ENCODE results near the gene SAMD10. TPM values are rescaled to one million over a fixed set of nuclear protein-coding genes. Genes with fewer than 3 reads are reported as not detected.

The SAMD10 gene
- total and polyA plus RNA-seq, 4 donors: 0.74 to 3.4 (median 2.1) TPM

DNA sequence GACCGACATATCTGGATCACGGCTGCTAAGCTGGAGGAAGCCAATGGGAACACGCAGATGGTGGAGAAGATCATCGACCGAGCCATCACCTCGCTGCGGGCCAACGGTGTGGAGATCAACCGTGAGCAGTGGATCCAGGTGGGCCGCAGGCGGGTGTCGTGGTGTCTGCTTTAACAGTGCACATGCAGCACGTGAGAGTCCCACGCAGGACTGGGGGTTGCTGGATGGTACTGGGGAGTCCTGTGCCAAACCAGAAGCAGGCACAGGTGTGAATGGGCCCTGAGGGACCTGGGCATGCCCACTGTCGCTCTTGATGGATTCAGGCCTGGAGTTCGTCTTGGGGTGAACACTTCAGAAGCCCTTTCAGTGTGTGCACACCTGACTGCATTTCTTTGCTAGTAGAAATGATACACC lies 31.9 kb upstream of the SAMD10 start:
- Histone ChIP-seq H3K27ac (ENCODE audit: low read depth in 1 of 2, low read length in 2 of 2) (no peak overlapping the region), H3K4me3 (ENCODE audit: low read depth in 1 of 3, low read length in 3 of 3) (no peak overlapping the region)

DNA sequence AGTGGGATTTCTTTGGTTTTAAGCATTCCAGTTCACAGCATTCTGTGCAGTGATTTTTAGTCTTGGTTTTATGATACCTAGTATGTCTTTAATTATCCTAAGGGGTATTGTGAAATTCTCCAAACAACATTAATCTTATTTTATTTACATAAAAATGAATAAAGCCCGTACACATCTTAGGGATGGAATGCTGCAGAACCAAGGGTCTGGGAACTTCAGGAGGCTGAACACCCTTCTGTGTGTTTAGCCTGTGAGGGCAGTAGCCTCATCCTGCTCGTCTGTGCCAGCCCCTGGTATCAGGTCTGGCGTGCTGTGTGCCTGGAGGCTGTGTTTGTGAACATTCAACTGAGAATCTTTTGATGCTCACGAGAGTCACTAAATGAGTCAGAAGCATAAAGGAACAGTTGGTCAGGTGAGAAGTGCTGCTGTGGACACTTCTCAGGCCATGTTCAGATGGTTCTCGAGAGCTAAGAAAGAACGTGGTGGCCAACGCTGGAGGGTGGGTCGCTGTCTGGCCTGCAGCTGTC lies 31.3 kb upstream of the SAMD10 start:
- no peak for DNase-seq (ENCODE audit: low spot score)
- H3K4me3 ChIP-seq (ENCODE audit: low read depth in 1 of 3, low read length in 3 of 3): no peak overlapping the region
- no peaks in the 10 kb centered on the region for H3K9me3 ChIP-seq (ENCODE audit: control insufficient read depth in 4 of 4, low read length in 3 of 4)
- no peaks in the 10 kb centered on the region for H3K27me3 ChIP-seq (ENCODE audit: control insufficient read depth in 4 of 4, insufficient read depth in 4 of 4, low read length in 3 of 4)
- 93% methylated on average over 8 of the region's 8 CpGs for WGBS
- H3K27ac ChIP-seq (ENCODE audit: low read depth in 1 of 2, low read length in 2 of 2): no peak overlapping the region
- H3K4me1 ChIP-seq (ENCODE audit: control insufficient read depth in 4 of 4, insufficient read depth in 4 of 4, low read length in 3 of 4): no peaks in the 10 kb centered on the region
- no peak overlapping the region for H3K9ac ChIP-seq (ENCODE audit: low read depth in 1 of 2, low read length in 2 of 2)
- H3K36me3 ChIP-seq (ENCODE audit: control insufficient read depth in 4 of 4, insufficient read depth in 3 of 4, low read depth in 1 of 4, low read length in 3 of 4): peaks cover 6 to 65% (median 42%) of the 10 kb centered on the region in 4 donors
- TF ChIP-seq RAD21 (IDR thresholded peaks at IDR 0.05): no peak
- TF ChIP-seq EGR1 (IDR thresholded peaks at IDR 0.05; ENCODE audit: low read depth in 2 of 2): no peak
- no peak for TF ChIP-seq NR2F2 (IDR thresholded peaks at IDR 0.05)
- no peak for TF ChIP-seq HNF4G (IDR thresholded peaks at IDR 0.05)
- TF ChIP-seq FOXA2 (IDR thresholded peaks at IDR 0.05): no peak
- TF ChIP-seq GABPA (IDR thresholded peaks at IDR 0.05 in 1 of 2, conservative IDR thresholded peaks at IDR 0.05 in 1 of 2): no peak
- TF ChIP-seq, protein P1, sequence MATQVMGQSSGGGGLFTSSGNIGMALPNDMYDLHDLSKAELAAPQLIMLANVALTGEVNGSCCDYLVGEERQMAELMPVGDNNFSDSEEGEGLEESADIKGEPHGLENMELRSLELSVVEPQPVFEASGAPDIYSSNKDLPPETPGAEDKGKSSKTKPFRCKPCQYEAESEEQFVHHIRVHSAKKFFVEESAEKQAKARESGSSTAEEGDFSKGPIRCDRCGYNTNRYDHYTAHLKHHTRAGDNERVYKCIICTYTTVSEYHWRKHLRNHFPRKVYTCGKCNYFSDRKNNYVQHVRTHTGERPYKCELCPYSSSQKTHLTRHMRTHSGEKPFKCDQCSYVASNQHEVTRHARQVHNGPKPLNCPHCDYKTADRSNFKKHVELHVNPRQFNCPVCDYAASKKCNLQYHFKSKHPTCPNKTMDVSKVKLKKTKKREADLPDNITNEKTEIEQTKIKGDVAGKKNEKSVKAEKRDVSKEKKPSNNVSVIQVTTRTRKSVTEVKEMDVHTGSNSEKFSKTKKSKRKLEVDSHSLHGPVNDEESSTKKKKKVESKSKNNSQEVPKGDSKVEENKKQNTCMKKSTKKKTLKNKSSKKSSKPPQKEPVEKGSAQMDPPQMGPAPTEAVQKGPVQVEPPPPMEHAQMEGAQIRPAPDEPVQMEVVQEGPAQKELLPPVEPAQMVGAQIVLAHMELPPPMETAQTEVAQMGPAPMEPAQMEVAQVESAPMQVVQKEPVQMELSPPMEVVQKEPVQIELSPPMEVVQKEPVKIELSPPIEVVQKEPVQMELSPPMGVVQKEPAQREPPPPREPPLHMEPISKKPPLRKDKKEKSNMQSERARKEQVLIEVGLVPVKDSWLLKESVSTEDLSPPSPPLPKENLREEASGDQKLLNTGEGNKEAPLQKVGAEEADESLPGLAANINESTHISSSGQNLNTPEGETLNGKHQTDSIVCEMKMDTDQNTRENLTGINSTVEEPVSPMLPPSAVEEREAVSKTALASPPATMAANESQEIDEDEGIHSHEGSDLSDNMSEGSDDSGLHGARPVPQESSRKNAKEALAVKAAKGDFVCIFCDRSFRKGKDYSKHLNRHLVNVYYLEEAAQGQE (IDR thresholded peaks at IDR 0.05): no peak
- TF ChIP-seq YY1 (IDR thresholded peaks at IDR 0.05): no peak
- TF ChIP-seq RXRA (IDR thresholded peaks at IDR 0.05): no peak
- TF ChIP-seq TAF1 (conservative IDR thresholded peaks at IDR 0.05): no peak
- TF ChIP-seq FOXA1 (IDR thresholded peaks at IDR 0.05): no peak
- TF ChIP-seq, protein P2, sequence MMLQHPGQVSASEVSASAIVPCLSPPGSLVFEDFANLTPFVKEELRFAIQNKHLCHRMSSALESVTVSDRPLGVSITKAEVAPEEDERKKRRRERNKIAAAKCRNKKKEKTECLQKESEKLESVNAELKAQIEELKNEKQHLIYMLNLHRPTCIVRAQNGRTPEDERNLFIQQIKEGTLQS (IDR thresholded peaks at IDR 0.05): no peak
- no peak for TF ChIP-seq JUND (IDR thresholded peaks at IDR 0.05)
- TF ChIP-seq HNF4A (conservative IDR thresholded peaks at IDR 0.05): no peak

More for the DNA sequence above, 31.9 kb upstream of the SAMD10 start:
- Histone ChIP-seq H3K4me1 (ENCODE audit: control insufficient read depth in 4 of 4, insufficient read depth in 4 of 4, low read length in 3 of 4) (no peaks in the 10 kb centered on the region), H3K27me3 (ENCODE audit: control insufficient read depth in 4 of 4, insufficient read depth in 4 of 4, low read length in 3 of 4) (no peaks in the 10 kb centered on the region), H3K9me3 (ENCODE audit: control insufficient read depth in 4 of 4, low read length in 3 of 4) (no peaks in the 10 kb centered on the region), H3K36me3 (ENCODE audit: control insufficient read depth in 4 of 4, insufficient read depth in 3 of 4, low read depth in 1 of 4, low read length in 3 of 4) (peaks cover 6 to 64% (median 44%) of the 10 kb centered on the region in 4 donors), H3K9ac (ENCODE audit: low read depth in 1 of 2, low read length in 2 of 2) (no peak overlapping the region)
- WGBS: 98% methylated on average over 16 of the region's 16 CpGs
- TF ChIP-seq FOXA1 (IDR thresholded peaks at IDR 0.05): no peak
- TF ChIP-seq, protein P1 (IDR thresholded peaks at IDR 0.05): no peak
- no peak for TF ChIP-seq RAD21 (IDR thresholded peaks at IDR 0.05)
- TF ChIP-seq, protein P3, sequence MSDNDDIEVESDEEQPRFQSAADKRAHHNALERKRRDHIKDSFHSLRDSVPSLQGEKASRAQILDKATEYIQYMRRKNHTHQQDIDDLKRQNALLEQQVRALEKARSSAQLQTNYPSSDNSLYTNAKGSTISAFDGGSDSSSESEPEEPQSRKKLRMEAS (IDR thresholded peaks at IDR 0.05): no peak
- TF ChIP-seq, protein P4, sequence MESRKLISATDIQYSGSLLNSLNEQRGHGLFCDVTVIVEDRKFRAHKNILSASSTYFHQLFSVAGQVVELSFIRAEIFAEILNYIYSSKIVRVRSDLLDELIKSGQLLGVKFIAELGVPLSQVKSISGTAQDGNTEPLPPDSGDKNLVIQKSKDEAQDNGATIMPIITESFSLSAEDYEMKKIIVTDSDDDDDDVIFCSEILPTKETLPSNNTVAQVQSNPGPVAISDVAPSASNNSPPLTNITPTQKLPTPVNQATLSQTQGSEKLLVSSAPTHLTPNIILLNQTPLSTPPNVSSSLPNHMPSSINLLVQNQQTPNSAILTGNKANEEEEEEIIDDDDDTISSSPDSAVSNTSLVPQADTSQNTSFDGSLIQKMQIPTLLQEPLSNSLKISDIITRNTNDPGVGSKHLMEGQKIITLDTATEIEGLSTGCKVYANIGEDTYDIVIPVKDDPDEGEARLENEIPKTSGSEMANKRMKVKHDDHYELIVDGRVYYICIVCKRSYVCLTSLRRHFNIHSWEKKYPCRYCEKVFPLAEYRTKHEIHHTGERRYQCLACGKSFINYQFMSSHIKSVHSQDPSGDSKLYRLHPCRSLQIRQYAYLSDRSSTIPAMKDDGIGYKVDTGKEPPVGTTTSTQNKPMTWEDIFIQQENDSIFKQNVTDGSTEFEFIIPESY (IDR thresholded peaks at IDR 0.05): no peak
- no peak for TF ChIP-seq HNF4A (conservative IDR thresholded peaks at IDR 0.05)
- no peak for TF ChIP-seq RXRA (IDR thresholded peaks at IDR 0.05)
- TF ChIP-seq HNF4G (IDR thresholded peaks at IDR 0.05): no peak
- TF ChIP-seq, protein P2 (IDR thresholded peaks at IDR 0.05): no peak
- DNase-seq (ENCODE audit: low spot score): no peak
